Measurements from ENCODE around the gene NTM.

DNA sequence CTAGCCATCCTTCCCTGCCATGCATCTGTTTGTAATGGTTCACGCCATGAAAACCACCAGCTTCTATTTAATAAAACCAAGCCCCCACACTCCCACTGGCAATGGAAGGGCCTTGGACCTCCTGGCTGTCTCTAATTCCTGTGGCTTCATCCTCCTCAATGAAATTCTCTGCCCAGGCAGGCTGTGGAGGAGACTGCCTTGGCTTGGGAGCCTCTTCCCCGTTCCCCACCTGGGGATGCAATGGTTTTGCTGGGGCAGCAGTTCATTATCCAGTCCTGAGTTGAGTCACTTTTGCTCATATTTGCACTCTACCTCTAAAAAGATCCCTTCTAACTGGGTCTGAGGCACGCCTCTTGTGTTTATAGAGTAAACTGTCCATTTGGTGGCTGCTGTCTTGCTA, 515.8 kb downstream of the NTM start:
- no peak for TF ChIP-seq EZH2phosphoT487 (IDR thresholded peaks at IDR 0.05; ENCODE audit: borderline replicate concordance, low read length)
- TF ChIP-seq, protein P1, sequence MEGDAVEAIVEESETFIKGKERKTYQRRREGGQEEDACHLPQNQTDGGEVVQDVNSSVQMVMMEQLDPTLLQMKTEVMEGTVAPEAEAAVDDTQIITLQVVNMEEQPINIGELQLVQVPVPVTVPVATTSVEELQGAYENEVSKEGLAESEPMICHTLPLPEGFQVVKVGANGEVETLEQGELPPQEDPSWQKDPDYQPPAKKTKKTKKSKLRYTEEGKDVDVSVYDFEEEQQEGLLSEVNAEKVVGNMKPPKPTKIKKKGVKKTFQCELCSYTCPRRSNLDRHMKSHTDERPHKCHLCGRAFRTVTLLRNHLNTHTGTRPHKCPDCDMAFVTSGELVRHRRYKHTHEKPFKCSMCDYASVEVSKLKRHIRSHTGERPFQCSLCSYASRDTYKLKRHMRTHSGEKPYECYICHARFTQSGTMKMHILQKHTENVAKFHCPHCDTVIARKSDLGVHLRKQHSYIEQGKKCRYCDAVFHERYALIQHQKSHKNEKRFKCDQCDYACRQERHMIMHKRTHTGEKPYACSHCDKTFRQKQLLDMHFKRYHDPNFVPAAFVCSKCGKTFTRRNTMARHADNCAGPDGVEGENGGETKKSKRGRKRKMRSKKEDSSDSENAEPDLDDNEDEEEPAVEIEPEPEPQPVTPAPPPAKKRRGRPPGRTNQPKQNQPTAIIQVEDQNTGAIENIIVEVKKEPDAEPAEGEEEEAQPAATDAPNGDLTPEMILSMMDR (IDR thresholded peaks at IDR 0.05; ENCODE audit: low read depth, low read length, poor library complexity, severe bottlenecking), result no peak
